Osteoblast (primary cell): Measurements from ENCODE around the gene NAPEPLD. TPM values are rescaled to one million over a fixed set of nuclear protein-coding genes. Genes with fewer than 3 reads are reported as not detected.
"Not testable (repeated sequence)": the region's sequence is repeated elsewhere in the genome, so short reads cannot be mapped to it uniquely, and the experiment has no call there.

Source experiments
- DNase-seq: peaks from one replicate; pipeline ENCODE4 v3.0.0; 2011; ENCODE audit warnings: low spot score, mixed read lengths; ENCODE audit not compliant: insufficient read length; ENCODE audit errors: missing footprints
- H2AFZ ChIP-seq: 2 replicates; pipeline ENCODE4 v1.6.0; 2011; ENCODE audit warnings: mild to moderate bottlenecking, low read length
- H3K27ac ChIP-seq: 2 replicates; pipeline ENCODE4 v1.5.1; 2011; ENCODE audit warnings: mild to moderate bottlenecking, low read depth, low read length, moderate library complexity
- H3K27me3 ChIP-seq: 2 replicates; pipeline ENCODE4 v1.6.0; 2012; ENCODE audit warnings: mild to moderate bottlenecking, control low read depth, inconsistent platforms, low read length, moderate library complexity; ENCODE audit not compliant: insufficient read depth
- H3K36me3 ChIP-seq: 2 replicates; pipeline ENCODE4 v1.5.1; 2011; ENCODE audit warnings: mild to moderate bottlenecking, low read length, control low read depth, moderate library complexity; ENCODE audit not compliant: insufficient read depth
- H3K4me1 ChIP-seq: 2 replicates; pipeline ENCODE4 v1.5.1; 2011; ENCODE audit warnings: mild to moderate bottlenecking, low read length, control low read depth, moderate library complexity; ENCODE audit not compliant: insufficient read depth
- H3K4me2 ChIP-seq: 2 replicates; pipeline ENCODE4 v1.6.0; 2011; ENCODE audit warnings: mild to moderate bottlenecking, low read length; ENCODE audit not compliant: insufficient read depth
- H3K4me3 ChIP-seq: fragments of 200-600 bp; sonication (generic); 3 replicates; pipeline ENCODE4 v1.5.1; 2012; ENCODE audit warnings: mild to moderate bottlenecking, low read length, inconsistent platforms; ENCODE audit not compliant: insufficient read depth
- H3K79me2 ChIP-seq: 2 replicates; pipeline ENCODE4 v1.6.0; 2012; ENCODE audit warnings: mild to moderate bottlenecking, low read length, control low read depth, inconsistent platforms; ENCODE audit not compliant: insufficient read depth
- H3K9me3 ChIP-seq: 2 replicates; pipeline ENCODE4 v1.5.1; 2011; ENCODE audit warnings: low read depth, low read length, control low read depth
- H4K20me1 ChIP-seq: 2 replicates; pipeline ENCODE4 v1.6.0; 2012; ENCODE audit warnings: mild to moderate bottlenecking, low read length, control low read depth; ENCODE audit not compliant: insufficient read depth
- CTCF ChIP-seq: IDR thresholded peaks from 2 replicates; pipeline ENCODE4 v1.5.1; 2011; ENCODE audit warnings: mild to moderate bottlenecking, low read depth, low read length, moderate library complexity; ENCODE audit errors: extremely low read depth
- total RNA-seq: library from RNA; depleted of rRNA; stranded (reverse); fragments of >200 nt; gene quantifications from 2 replicates; pipeline ENCODE4 v1.2.3, GENCODE V29; 2012

NAPEPLD gene
- total RNA-seq, 1 donor = 10.1 TPM

- Histone ChIP-seq H3K79me2 (no peaks in the 10 kb centered on the region), H4K20me1 (no peaks in the 10 kb centered on the region), H3K9me3 (no peaks in the 10 kb centered on the region), H3K4me3 (no peak overlapping the region), H3K4me2 (no peak overlapping the region), H3K27ac (no peak overlapping the region), H3K27me3 (no peaks in the 10 kb centered on the region), H3K36me3 (peaks cover 9% of the 10 kb centered on the region), H3K4me1 (no peaks in the 10 kb centered on the region), H2AFZ (no peak overlapping the region)
- no peak for DNase-seq
- TF ChIP-seq CTCF = no peak
These were observed 48.6 kb downstream of the NAPEPLD start for GRCh38 chr7:103100348-103100747.

- Histone ChIP-seq H3K4me1 (no peaks in the 10 kb centered on the region), H3K36me3 (peaks cover 14% of the 10 kb centered on the region), H4K20me1 (no peaks in the 10 kb centered on the region), H3K4me3 (no peak overlapping the region), H3K79me2 (no peaks in the 10 kb centered on the region), H2AFZ (no peak overlapping the region), H3K27ac (no peak overlapping the region), H3K9me3 (no peaks in the 10 kb centered on the region), H3K27me3 (no peaks in the 10 kb centered on the region), H3K4me2 (no peak overlapping the region)
- no peak for DNase-seq
- TF ChIP-seq CTCF = no peak
These were observed 51.9 kb downstream of the NAPEPLD start for GRCh38 chr7:103097041-103097440.

- H3K27ac ChIP-seq, H3K9me3 ChIP-seq, H3K79me2 ChIP-seq, H3K4me1 ChIP-seq, H3K4me3 ChIP-seq, H3K4me2 ChIP-seq, H2AFZ ChIP-seq, H4K20me1 ChIP-seq, H3K27me3 ChIP-seq, DNase-seq: not testable (repeated sequence)
- peaks cover 11% of the 10 kb centered on the region for H3K36me3 ChIP-seq
These were observed 53.3 kb downstream of the NAPEPLD start for GRCh38 chr7:103095558-103095957.

GRCh38 chr7:103094102-103094501 is 54.8 kb downstream of the NAPEPLD start:
- H3K4me2 ChIP-seq = no peak overlapping the region
- no peaks in the 10 kb centered on the region for H3K79me2 ChIP-seq
- peak; percentile 13 for TF ChIP-seq CTCF
- no peaks in the 10 kb centered on the region for H3K9me3 ChIP-seq
- no peak overlapping the region for H2AFZ ChIP-seq
- no peaks in the 10 kb centered on the region for H4K20me1 ChIP-seq
- H3K36me3 ChIP-seq = peaks cover 11% of the 10 kb centered on the region
- H3K4me3 ChIP-seq = no peak overlapping the region
- no peaks in the 10 kb centered on the region for H3K4me1 ChIP-seq
- H3K27me3 ChIP-seq = no peaks in the 10 kb centered on the region
- no peak for DNase-seq
- H3K27ac ChIP-seq = no peak overlapping the region
